ENCODE results near the gene BNC2.

BNC2 gene

GRCh38 chr9:16672501-16672900 lies 198.0 kb downstream of the BNC2 start:
- TF ChIP-seq EGR1 (IDR thresholded peaks at IDR 0.05) (no peak), TCF12 (IDR thresholded peaks at IDR 0.05; ENCODE audit: low read depth) (no peak), EP300 (IDR thresholded peaks at IDR 0.05; ENCODE audit: borderline replicate concordance) (no peak), NFIC (IDR thresholded peaks at IDR 0.05) (no peak), YY1 (IDR thresholded peaks at IDR 0.05; ENCODE audit: low read depth) (no peak), CREB1 (IDR thresholded peaks at IDR 0.05; ENCODE audit: low read depth) (no peak), TAF1 (IDR thresholded peaks at IDR 0.05; ENCODE audit: low read depth) (no peak), TEAD4 (IDR thresholded peaks at IDR 0.05) (no peak), ZBTB7A (IDR thresholded peaks at IDR 0.05; ENCODE audit: low read depth) (no peak), RAD21 (IDR thresholded peaks at IDR 0.05; ENCODE audit: low read depth) (no peak), CEBPB (IDR thresholded peaks at IDR 0.05) (no peak), USF1 (IDR thresholded peaks at IDR 0.05) (no peak)

GRCh38 chr9:16671591-16672137 lies 198.8 kb downstream of the BNC2 start:
- no peak for TF ChIP-seq YY1 (IDR thresholded peaks at IDR 0.05; ENCODE audit: low read depth)
- no peak for TF ChIP-seq TAF1 (IDR thresholded peaks at IDR 0.05; ENCODE audit: low read depth)
- TF ChIP-seq REST (IDR thresholded peaks at IDR 0.05; ENCODE audit: low read depth), result no peak

- TF ChIP-seq EP300 (IDR thresholded peaks at IDR 0.05; ENCODE audit: borderline replicate concordance) (no peak), MAX (IDR thresholded peaks at IDR 0.05) (no peak), CREB1 (IDR thresholded peaks at IDR 0.05; ENCODE audit: low read depth) (no peak), CEBPB (IDR thresholded peaks at IDR 0.05) (no peak), FOXM1 (IDR thresholded peaks at IDR 0.05; ENCODE audit: borderline replicate concordance, low read depth) (no peak)
Observed at GRCh38 chr9:16670791-16671190, 199.7 kb downstream of the BNC2 start.

- no peak for TF ChIP-seq YY1 (IDR thresholded peaks at IDR 0.05; ENCODE audit: low read depth)
- TF ChIP-seq REST (IDR thresholded peaks at IDR 0.05; ENCODE audit: low read depth), result no peak
- TF ChIP-seq RAD21 (IDR thresholded peaks at IDR 0.05; ENCODE audit: low read depth), result no peak
- TF ChIP-seq NFIC (IDR thresholded peaks at IDR 0.05), result no peak
- no peak for TF ChIP-seq CREB1 (IDR thresholded peaks at IDR 0.05; ENCODE audit: low read depth)
- no peak for TF ChIP-seq CEBPB (IDR thresholded peaks at IDR 0.05)
- no peak for TF ChIP-seq TAF1 (IDR thresholded peaks at IDR 0.05; ENCODE audit: low read depth)
- TF ChIP-seq FOXM1 (IDR thresholded peaks at IDR 0.05; ENCODE audit: borderline replicate concordance, low read depth), result no peak
- TF ChIP-seq ZBTB7A (IDR thresholded peaks at IDR 0.05; ENCODE audit: low read depth), result no peak
Observed at GRCh38 chr9:16668734-16669295, 201.7 kb downstream of the BNC2 start.

GRCh38 chr9:16664211-16664610 lies 206.3 kb downstream of the BNC2 start:
- no peak for TF ChIP-seq RAD21 (IDR thresholded peaks at IDR 0.05; ENCODE audit: low read depth)

- TF ChIP-seq EP300 (IDR thresholded peaks at IDR 0.05; ENCODE audit: borderline replicate concordance) (no peak), TAF1 (IDR thresholded peaks at IDR 0.05; ENCODE audit: low read depth) (no peak), CREB1 (IDR thresholded peaks at IDR 0.05; ENCODE audit: low read depth) (no peak), FOXM1 (IDR thresholded peaks at IDR 0.05; ENCODE audit: borderline replicate concordance, low read depth) (no peak), TEAD4 (IDR thresholded peaks at IDR 0.05) (no peak), RAD21 (IDR thresholded peaks at IDR 0.05; ENCODE audit: low read depth) (no peak), ZBTB7A (IDR thresholded peaks at IDR 0.05; ENCODE audit: low read depth) (no peak), REST (IDR thresholded peaks at IDR 0.05; ENCODE audit: low read depth) (no peak), EGR1 (IDR thresholded peaks at IDR 0.05) (no peak), YY1 (IDR thresholded peaks at IDR 0.05; ENCODE audit: low read depth) (no peak), CEBPB (IDR thresholded peaks at IDR 0.05) (no peak), TCF12 (IDR thresholded peaks at IDR 0.05; ENCODE audit: low read depth) (no peak), NFIC (IDR thresholded peaks at IDR 0.05) (no peak), USF1 (IDR thresholded peaks at IDR 0.05) (no peak), MAX (IDR thresholded peaks at IDR 0.05) (no peak)
Observed at GRCh38 chr9:16661816-16662215, 208.7 kb downstream of the BNC2 start.

Data from Ishikawa (cell line).